BJ (cell line): Measurements from ENCODE around the gene APOC3. TPM values are rescaled to one million over a fixed set of nuclear protein-coding genes. Genes with fewer than 3 reads are reported as not detected.

ENCODE experiments used
- CTCF ChIA-PET: fragments of 350-600 bp; formaldehyde crosslinking; extraction: SDS; loops from one replicate; lab custom pipeline; 2021; ENCODE audit warnings: antibody characterized with exemption, inconsistent platforms; lab: Yijun Ruan, JAX
- POLR2A ChIA-PET: fragments of 300-600 bp; sonication (Branson Sonifier 250); formaldehyde crosslinking; extraction: SDS; loops from one replicate; lab custom pipeline; 2021; ENCODE audit warnings: antibody characterized with exemption; lab: Charles Lee
- DNase-seq: peaks from one replicate; pipeline ENCODE4 v3.0.0-alpha.2; 2011; ENCODE audit warnings: low read depth
- H3K27me3 ChIP-seq: 2 replicates; pipeline ENCODE4 v1.6.0; 2011; ENCODE audit warnings: low read length; ENCODE audit not compliant: control insufficient read depth, insufficient read depth
- H3K36me3 ChIP-seq: 2 replicates; pipeline ENCODE4 v1.5.1; 2011; ENCODE audit warnings: low read length; ENCODE audit not compliant: control insufficient read depth, insufficient read depth
- H3K4me3 ChIP-seq: 2 replicates; pipeline ENCODE4 v1.5.1; 2011; ENCODE audit warnings: low read depth, mild to moderate bottlenecking, control low read depth, low read length
- polyA plus RNA-seq: library from polyadenylated mRNA; depleted of rRNA; stranded (reverse); fragments of >200 nt; gene quantifications from 2 replicates; pipeline ENCODE4 v1.2.3, GENCODE V29; 2011
- TF ChIP-seq, protein P1 (sequence below): IDR thresholded peaks from 2 replicates; pipeline ENCODE4 v1.5.1; 2011; ENCODE audit warnings: low read depth, mild to moderate bottlenecking, control low read depth, inconsistent platforms, low read length, moderate library complexity; ENCODE audit not compliant: insufficient read depth

Gene APOC3
- polyA plus RNA-seq, 1 experiment = not detected

DNA sequence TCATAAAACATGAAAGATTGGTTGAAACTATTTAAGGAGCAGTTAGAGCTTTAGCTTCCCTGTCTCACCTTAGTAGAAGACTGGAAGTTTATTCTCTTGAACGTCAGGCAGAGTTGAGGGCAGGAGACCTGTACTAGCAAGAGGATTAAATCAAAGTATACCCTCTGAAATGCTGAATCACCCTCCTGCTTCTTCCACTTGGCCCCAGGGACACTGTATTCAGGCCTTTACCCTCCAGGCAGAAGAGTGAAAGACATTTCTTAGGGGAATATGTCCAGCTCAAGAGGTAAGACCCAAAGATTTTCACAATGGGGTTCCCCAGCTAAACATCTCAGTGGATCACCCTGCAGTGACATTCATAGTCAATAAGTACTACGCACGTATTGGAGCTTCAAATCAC, 18.5 kb upstream of the APOC3 start:
- Histone ChIP-seq H3K4me3 (no peak overlapping the region), H3K36me3 (no peaks in the 10 kb centered on the region), H3K27me3 (no peaks in the 10 kb centered on the region)
- POLR2A ChIA-PET = no interaction called here
- CTCF ChIA-PET = interaction anchor here (0.7 to 3.0 kb wide), 3 partner anchors 20 to 360 kb away, joined by 3 to 15 read pairs (median 3); partner anchors contain the start of gene APOA5
- no peak for DNase-seq
- TF ChIP-seq, protein P1, sequence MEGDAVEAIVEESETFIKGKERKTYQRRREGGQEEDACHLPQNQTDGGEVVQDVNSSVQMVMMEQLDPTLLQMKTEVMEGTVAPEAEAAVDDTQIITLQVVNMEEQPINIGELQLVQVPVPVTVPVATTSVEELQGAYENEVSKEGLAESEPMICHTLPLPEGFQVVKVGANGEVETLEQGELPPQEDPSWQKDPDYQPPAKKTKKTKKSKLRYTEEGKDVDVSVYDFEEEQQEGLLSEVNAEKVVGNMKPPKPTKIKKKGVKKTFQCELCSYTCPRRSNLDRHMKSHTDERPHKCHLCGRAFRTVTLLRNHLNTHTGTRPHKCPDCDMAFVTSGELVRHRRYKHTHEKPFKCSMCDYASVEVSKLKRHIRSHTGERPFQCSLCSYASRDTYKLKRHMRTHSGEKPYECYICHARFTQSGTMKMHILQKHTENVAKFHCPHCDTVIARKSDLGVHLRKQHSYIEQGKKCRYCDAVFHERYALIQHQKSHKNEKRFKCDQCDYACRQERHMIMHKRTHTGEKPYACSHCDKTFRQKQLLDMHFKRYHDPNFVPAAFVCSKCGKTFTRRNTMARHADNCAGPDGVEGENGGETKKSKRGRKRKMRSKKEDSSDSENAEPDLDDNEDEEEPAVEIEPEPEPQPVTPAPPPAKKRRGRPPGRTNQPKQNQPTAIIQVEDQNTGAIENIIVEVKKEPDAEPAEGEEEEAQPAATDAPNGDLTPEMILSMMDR = no peak

GRCh38 chr11:116812109-116812508, 17.6 kb upstream of the APOC3 start:
- no peaks in the 10 kb centered on the region for H3K27me3 ChIP-seq
- CTCF ChIA-PET = no interaction called here
- TF ChIP-seq, protein P1 = no peak

GRCh38 chr11:116813170-116813569, 16.5 kb upstream of the APOC3 start:
- ChIA-PET CTCF (interaction anchor here (0.7 to 1.4 kb wide), 5 partner anchors 22 to 293 kb away, joined by 3 to 6 read pairs (median 4); partner anchors contain the start of gene APOA5), POLR2A (no interaction called here)
- TF ChIP-seq, protein P1 = no peak
- H3K27me3 ChIP-seq = no peaks in the 10 kb centered on the region
- no peaks in the 10 kb centered on the region for H3K36me3 ChIP-seq
- H3K4me3 ChIP-seq = no peak overlapping the region
- no peak for DNase-seq

More at GRCh38 chr11:116812109-116812508, 17.6 kb upstream of the APOC3 start:
- Histone ChIP-seq H3K36me3 (no peaks in the 10 kb centered on the region), H3K4me3 (no peak overlapping the region)
- DNase-seq = no peak
- POLR2A ChIA-PET = no interaction called here

- Histone ChIP-seq H3K27me3 (no peaks in the 10 kb centered on the region), H3K4me3 (no peak overlapping the region), H3K36me3 (no peaks in the 10 kb centered on the region)
- TF ChIP-seq, protein P1 = no peak
- ChIA-PET CTCF (interaction anchor here (0.7 to 1.4 kb wide), 4 partner anchors 22 to 292 kb away, joined by 4 to 6 read pairs (median 4); partner anchors contain the start of gene APOA5), POLR2A (no interaction called here)
- DNase-seq = no peak
Observed at GRCh38 chr11:116813781-116814471, 15.8 kb upstream of the APOC3 start.

GRCh38 chr11:116814502-116814901, 15.2 kb upstream of the APOC3 start:
- H3K36me3 ChIP-seq = no peaks in the 10 kb centered on the region
- ChIA-PET CTCF (no interaction called here), POLR2A (no interaction called here)
- TF ChIP-seq, protein P1 = no peak
- DNase-seq = no peak
- H3K27me3 ChIP-seq = no peaks in the 10 kb centered on the region
- H3K4me3 ChIP-seq = no peak overlapping the region
